Measurements from ENCODE around the gene FOXN4.
"Not testable (repeated sequence)": the region's sequence is repeated elsewhere in the genome, so short reads cannot be mapped to it uniquely, and the experiment has no call there.

The FOXN4 gene

GRCh38 chr12:109308534-109309380, at the start of gene FOXN4:
FOXN4 (minus strand) TSS chr12:109309284; CDS start chr12:109308321, 963 bp downstream.
- no peak for DNase-seq (ENCODE audit: low read depth in 2 of 2)

DNA sequence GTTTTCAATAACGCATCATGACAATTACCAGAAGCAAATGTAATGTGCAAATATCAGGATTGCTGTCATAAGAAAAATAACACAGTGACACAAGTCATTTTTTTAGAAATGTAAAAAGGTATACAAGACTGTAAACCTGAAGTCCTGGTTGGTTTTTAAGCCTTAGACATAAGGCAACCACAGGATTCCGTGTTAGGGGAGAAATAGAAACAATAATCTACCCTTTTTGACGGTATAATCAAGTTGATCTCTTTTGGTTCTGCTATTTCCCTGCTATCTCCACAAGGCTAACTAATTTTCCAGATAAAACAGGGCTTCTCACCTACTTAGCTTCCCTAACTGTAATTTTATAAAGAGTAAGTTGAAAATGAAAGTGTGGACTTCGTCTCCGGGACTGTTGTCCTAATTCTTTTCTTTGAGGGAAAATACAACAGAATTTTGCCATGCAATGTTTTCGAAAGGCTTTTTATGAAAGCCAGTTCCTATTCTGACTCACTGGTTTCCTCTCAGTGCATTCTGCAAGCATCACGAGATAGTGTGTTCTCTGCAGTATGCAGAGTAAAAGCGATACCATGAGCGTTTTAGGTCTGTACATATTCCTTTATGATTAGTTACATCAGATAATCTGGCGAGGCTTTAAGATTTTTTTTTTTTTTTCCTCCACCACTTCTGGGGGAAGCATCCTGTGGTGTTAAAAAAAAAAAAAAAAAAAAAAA, 49.2 kb upstream of the FOXN4 start:
- no peak for DNase-seq (ENCODE audit: low read depth in 2 of 2)

- DNase-seq (ENCODE audit: low read depth in 2 of 2), result no peak
Measured at GRCh38 chr12:109357032-109357431, 47.9 kb upstream of the FOXN4 start.

- no peak for DNase-seq (ENCODE audit: low read depth in 2 of 2)
Measured at GRCh38 chr12:109356577-109356976, 47.5 kb upstream of the FOXN4 start.

DNA sequence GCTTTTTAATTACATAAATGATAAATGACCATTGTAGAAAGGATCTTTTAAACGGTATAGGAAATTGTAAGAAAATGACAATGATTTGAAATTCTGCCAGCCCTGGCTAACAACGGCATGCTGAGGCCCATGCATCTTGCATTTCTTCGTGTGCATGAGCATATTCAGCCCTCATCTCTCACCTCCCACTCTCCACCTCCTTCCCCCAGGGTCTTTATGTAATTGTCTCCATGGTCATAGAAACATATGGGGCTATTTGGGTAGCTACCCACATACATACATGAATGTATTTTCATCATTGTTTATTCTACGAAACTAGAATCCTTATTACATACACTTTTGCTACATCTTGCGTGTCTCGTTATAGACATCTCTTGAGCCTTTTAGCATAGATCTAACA, 43.1 kb upstream of the FOXN4 start:
- no peak for DNase-seq (ENCODE audit: low read depth in 2 of 2)

GRCh38 chr12:109347589-109347988, 38.5 kb upstream of the FOXN4 start, which contains the start of gene MYO1H:
MYO1H (plus strand) TSS chr12:109347900; CDS start chr12:109347961, 61 bp downstream.
- no peak for DNase-seq (ENCODE audit: low read depth in 2 of 2)

DNA sequence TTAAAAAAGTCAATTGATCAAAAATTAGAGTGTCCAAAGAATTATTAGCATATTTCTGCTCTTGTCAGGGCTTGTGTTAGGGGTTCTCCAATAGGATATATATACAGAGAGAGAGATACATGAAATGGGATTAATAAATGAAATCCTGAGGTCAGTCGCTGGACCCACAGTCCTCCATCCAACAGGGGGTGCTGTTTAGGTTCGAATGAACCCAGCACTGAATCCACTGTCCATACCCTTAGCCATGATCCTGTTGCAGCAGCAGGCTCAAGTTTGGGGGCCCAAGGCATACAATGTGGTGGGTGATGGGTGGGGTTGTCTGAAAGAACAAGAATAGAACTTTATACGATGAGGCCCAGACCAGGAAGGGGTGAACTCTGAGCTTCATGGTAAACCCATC, 37.8 kb upstream of the FOXN4 start:
- DNase-seq (ENCODE audit: low read depth in 2 of 2), result no peak

GRCh38 chr12:109345428-109345827, 36.3 kb upstream of the FOXN4 start:
- no peak for DNase-seq (ENCODE audit: low read depth in 2 of 2)

GRCh38 chr12:109343677-109344076, 34.6 kb upstream of the FOXN4 start:
- no peak for DNase-seq (ENCODE audit: low read depth in 2 of 2)

DNA sequence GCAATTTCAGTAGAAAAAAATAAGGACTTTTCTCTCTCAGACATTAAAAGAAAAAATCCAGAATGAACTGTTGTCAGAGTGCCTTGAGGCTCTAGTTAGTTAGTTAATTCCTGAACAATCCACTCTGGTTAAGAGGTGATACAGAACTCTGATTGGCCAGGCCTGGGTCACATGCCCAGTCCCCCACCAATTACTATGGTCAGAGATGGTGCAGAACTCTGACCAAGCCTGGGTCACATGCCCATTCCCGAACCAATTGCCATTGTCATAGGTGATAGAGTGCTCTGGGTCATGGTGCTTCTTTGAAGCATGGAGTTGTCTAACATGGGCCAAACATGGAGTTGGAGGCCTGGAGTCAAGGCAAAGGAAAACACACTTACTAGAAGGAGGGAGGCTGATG, 27.5 kb upstream of the FOXN4 start:
- DNase-seq (ENCODE audit: low read depth in 2 of 2), result no peak

- DNase-seq (ENCODE audit: low read depth in 2 of 2), result no peak
Measured at GRCh38 chr12:109334887-109335286, 25.8 kb upstream of the FOXN4 start.

DNA sequence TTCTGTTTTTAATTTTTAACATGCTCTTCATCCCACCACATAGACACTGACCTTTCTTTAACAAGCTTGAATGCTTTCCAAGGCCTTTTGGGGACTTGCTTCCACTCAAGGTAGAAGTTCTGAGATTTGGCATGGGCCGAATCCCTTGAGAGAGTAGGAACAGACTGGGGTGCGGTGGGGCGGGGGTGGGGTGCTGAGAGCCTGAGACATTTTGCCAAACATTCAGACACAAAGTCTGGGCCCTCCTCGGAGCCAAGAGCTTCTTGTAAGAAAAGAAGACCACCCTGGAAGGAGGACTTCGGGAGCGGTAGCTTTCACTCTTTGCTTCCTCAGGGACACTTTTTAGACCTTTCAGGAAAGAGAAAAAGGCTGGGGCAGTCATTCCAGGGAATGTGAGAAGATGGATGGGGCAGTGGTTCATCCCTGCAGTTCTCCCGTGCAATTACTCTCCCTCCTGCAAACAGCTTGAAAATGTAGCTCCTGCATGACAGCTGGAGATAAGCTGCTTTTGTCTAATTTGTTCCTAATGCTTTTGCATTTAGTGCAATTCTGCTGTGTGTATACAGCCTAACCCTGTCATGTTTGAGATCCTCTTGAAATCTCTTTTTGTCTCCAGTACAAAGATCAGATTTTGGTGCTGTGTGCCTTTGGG, 22.3 kb upstream of the FOXN4 start:
- DNase-seq (ENCODE audit: low read depth in 2 of 2), result no peak

- DNase-seq (ENCODE audit: low read depth in 2 of 2), result no peak
Measured at GRCh38 chr12:109330282-109331230, 21.5 kb upstream of the FOXN4 start.

- no peak for DNase-seq (ENCODE audit: low read depth in 2 of 2)
Measured at GRCh38 chr12:109329686-109330085, 20.6 kb upstream of the FOXN4 start.

DNA sequence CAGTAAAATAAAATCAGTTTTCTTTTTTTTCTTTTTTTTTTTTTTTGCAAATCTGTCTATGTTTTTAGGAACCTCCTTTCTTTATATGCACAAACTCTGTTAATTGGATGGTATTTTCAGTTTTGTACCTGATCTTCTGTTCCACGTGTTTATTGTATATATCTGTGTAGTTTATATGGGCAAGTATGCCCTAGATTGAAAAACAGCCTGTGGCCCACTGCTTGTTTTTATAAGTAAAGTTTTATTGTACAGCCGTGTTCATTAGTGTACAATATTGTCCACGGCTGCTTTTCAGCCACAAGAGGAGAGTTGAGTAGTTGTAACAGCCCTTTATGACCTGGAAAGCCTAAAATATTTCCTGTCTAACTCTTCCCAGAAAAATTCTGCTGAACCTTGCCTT, 19.9 kb upstream of the FOXN4 start:
- DNase-seq (ENCODE audit: low read depth in 2 of 2), result no peak

- not testable (repeated sequence) for DNase-seq (ENCODE audit: low read depth in 2 of 2)
Measured at GRCh38 chr12:109321294-109321693, 12.2 kb upstream of the FOXN4 start.

GRCh38 chr12:109310247-109311125, 1.4 kb upstream of the FOXN4 start:
- no peak for DNase-seq (ENCODE audit: low read depth in 2 of 2)

DNA sequence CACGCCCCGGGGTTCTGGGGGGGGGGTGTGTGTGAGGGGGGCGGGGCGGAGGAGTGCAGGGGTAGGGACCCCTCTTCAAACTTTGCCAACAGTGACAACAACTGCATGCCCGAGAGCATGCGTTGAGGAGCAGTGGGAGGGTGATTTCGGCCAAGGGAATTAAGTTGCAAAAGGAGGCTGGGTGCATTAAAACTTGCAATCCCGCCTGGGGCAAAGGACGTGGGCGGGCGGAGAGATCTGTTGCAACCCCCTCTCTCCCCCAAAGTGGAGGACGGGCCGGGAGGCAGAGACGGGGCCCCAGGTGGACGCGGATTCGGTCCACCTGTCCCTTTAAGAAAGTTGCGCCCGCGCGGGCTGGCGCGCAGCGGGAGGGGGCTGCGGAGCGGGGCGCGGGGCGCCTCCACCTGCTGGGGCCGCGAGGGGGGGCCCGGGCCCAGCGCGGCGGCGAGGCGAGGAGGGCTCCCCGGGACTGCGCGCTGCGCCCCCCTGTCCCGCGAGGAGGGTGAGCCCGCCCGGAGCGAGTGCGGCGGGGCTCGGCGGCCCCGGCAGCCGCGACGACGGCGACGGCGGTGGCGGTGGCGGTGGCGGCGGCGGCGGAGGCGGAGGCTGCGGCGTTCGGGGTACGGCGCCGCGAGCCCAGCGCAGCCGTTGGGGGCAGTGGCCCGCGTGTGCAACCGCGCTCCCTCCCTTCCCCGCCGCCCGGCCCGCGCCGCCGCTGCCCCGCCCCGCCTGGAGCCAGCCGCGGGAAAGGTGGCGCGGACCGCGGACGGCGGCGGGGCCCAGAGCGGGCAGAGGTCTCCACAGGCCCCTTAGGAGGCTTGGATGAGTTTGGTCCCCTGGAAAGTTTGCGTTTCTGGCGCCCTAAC, 530 bp upstream of the FOXN4 start:
- DNase-seq (ENCODE audit: low read depth in 2 of 2), result no peak

GRCh38 chr12:109307051-109307450, 2.0 kb downstream of the FOXN4 start:
- DNase-seq (ENCODE audit: low read depth in 2 of 2), result no peak
